Limb (tissue), 2 donors: Measurements from ENCODE around the gene CHCHD6.

ENCODE experiments used
- DNase-seq, 2 donors: peaks; one replicate each; pipeline ENCODE4 v3.0.0-alpha.2; 2016; ENCODE audit errors: extremely low spot score in 2 of 2

The CHCHD6 gene

DNA sequence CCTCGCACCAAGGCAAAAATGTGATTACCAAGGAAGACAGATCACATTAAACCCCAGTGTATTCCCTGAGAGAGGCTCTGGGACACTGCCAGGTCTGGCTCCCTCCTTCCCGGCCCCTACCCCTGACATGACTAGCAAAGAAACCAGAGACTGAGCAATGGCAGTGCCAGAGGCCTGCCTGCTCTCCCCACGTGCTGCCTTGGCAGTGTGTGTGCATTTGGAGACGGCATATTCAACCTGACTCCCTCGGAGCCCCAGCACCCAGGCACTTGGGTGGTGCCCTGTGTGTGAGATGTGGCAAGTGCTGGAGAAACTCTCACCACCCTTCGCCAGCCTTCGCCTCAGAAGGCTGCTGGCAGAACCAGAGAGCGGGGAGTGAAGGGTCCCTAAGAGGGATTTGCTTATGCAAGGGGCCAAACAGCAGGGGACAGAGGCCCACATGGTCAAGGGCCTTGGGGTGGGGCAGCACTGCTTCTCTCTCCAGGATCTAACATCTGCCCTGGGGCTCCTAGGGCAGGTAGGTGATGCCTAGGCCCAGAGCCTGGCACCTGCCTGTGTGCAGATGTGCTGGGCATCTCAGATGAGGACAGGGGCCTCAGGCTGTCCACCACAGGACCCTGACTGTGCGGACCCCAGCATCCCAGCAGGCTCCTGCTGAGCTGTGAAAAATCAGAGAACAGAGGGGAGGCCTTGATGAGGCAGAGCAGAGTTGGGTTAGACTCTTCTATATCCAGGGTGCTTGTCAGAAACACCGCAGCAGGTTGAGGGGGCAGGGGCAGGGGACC, 255.3 kb downstream of the CHCHD6 start:
- DNase-seq, result no peak

DNA sequence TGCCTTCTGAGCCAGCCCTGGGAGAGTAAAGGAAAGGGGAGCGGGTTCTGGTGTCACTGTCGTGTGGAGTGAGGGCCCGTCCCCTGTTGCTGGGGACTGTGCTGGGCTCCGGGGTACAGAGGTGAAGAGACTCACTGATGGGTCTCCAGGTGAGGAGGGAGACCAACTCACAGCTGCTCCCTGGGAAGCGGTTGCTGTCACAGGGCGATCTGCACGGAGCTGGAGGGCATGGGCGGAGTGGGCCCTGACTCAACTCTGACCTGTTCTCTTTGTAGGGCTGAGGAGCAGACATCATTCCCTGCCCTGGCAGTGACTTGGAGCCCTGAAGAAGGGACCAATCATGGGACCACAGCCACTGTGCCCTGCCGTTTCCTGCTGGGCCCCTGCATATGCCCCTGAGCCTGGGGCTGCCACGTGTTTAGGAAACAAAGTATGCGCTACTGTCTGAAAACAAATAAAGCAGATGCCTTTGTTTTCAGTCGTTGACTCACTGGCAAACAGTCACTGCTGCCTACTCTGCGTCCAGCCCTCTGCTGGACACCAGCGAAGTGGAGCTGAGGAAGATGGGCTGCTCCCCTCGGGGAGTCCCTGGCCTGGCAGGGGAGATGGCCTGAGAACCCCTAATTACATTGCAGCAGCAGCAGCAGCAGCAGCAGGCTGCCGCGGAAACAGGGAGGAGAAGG, 256.0 kb downstream of the CHCHD6 start:
- no peak for DNase-seq

DNA sequence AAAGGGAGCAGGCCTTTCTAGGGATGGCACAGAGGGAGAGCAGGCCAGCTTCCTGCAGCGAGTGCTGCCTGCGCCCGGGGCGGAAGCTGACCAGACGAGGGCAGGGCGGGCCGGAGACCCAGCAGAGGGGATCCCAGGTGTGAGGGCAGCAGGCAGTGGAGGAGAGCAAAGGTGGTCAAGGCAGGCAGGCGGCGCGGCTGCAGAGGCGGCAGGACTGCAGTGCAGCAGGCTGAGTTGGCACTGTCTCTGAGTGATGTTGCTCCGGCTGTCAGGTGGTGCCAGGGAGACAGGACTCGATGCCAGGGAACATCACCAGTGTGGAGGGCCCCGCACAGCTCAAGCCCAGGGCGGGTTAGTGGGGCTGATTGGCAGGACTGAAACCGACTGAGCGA, 256.6 kb downstream of the CHCHD6 start:
- no peak for DNase-seq

DNA sequence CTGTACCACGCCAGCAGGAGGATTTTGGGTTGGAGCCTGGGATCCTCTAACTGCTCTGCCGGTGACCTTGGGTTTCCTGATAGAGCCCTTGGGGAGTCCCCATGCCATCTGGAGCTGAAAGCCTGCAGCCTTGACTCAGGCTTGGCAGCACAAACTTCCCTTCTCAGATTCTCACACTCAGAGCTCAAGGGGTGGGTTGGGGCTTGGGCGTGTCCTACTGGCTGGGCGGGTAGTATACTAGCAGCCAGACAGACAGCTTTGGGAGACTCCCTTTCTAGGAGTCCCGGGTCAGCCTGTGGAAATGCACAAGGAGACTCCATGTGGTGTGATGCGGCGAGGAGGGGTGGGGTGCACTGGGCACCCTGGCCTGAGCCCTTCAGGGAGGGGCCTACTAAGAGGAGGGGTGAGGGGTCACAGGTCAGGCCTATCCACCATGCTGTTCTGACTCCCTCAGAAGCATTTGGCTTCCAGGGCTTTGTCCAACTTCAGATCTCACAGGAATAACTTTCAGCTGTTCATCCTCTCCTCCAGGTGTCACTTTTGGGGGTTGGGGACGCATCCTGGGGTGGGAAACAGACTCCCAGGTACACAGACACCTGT, 257.3 kb downstream of the CHCHD6 start:
- DNase-seq, result no peak

DNA sequence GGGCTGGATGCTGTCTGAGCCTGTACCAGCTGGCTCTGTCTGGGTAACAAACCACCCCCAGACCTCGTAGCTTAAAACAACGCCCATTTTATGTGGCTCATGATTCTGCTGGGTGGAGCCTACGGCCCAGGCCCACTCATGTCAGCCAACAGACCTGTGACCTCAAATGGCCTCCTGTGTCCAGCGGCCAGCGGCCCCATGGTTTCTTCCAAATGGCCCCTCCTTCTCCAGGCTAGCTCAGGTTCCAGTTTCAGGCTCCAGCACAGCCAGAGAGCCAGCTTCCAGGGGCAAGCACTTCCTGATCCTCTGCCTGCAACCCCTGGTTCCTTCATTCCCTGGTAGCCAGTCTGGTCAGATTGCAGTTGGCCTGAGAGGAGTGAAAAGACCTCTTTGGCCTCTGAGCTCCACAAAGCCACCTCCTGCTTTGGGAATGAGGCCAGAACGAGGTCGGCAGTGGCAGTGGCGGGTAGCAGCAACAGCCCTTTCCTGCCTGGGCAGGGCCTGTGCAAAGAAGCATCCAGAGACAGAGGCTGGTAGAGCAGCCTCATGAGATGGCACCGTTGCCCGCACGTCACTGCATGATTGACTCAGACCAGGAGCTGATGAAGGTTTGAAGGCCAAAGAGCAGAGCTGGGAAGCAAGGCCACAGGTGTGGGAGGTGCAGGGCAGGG, 257.9 kb downstream of the CHCHD6 start:
- no peak for DNase-seq

DNA sequence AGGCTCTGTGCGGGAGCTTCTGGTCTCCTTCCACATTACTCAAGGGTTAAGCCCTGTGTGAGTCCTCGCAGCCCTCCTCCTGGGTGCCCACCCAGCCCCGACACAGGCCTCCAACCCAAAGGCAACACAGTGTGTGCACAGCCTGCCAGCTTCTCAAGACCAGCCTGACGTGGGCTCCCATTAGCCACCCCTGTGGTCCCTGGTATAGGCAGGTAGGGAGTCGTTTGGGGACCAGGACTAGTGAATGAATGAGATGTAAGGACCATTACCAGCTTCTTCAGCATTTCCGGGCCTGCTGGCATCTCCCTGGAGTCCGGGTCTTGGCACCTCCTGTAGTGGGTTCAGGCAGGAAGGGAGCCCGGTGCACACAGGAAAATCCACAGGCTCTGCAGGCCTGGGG, 258.7 kb downstream of the CHCHD6 start:
- DNase-seq, result no peak

DNA sequence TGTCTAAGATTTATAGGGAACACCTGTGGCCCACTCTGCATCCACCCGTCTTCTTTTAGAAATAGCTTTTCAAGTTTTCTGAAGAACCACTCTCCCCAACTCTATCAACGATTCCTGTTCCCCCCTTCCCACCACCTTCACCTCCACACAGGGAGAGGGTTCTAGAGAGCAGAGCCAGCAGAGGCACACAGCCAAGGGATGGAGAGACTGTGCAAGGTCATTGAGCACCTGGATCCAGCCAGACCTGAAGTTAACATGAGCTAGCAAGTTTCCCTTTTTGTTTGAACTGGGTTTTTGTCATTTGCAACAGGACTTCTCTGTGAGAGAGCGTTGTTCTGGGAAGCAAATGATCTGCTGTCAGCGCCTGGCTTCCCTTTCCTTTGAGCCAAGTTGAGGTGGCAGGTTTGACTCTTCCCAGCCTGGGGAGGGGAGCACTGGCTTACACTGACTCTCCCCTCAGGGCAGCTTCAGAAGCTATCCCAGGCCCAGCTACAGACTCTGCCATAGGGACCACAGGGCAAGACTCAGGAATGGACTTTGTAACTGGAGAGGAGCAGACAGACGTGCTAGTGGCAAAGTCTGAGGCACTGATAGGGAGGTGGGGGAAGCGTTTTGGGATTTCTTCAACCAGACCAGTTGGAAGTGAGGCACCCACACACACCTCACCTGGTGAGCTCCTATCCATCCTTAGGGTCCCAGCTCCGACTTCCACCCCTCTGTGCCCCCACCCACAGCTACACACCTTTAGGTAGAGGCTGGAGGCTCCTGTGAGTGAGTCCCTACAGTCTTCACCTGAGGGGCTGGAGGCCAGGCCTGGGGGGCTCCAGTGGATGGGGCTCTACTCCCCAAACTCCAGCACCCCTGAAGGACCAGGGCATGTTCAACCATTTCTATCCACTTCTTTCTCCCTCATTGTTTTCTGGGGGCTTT, 259.5 kb downstream of the CHCHD6 start:
- no peak for DNase-seq

DNA sequence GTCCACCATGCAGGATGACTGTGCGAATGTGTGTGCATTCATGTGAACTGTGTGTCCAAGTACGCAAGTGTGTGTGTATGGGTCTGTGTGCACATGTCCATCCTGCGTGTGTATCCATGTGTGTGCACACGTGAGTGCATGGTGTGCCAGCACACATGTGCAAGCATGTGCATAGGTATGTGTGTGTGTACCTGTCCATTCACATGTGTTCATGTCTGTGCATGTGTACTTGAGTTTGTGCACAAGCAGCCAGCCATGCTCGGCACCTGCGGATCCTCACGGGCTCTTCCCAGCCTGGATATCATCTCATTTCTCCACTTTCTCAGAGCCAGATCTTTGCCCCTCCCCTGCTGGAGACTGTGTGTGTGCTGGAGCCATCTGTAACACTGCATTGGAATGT, 260.2 kb downstream of the CHCHD6 start:
- DNase-seq, result no peak

DNA sequence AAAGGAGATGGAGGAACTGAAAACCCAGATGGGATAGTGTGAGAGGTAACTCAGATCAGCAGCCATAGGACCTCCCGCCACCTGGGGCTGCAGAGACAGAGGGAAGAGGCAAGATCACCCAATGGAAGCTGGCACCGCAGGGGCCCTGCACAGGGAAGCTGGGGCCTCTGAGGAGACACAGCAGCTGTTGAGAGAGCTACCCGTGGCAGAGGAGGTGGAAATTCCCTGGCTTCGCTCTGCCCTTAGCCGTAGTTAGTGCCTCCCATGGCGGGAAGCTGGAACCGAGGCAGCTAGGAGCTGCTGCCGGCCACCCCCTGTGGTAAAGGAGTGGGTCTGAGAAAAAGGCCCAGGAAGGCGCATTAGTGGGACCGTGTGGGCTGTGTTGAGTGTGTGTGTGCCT, 260.9 kb downstream of the CHCHD6 start:
- DNase-seq, result no peak

DNA sequence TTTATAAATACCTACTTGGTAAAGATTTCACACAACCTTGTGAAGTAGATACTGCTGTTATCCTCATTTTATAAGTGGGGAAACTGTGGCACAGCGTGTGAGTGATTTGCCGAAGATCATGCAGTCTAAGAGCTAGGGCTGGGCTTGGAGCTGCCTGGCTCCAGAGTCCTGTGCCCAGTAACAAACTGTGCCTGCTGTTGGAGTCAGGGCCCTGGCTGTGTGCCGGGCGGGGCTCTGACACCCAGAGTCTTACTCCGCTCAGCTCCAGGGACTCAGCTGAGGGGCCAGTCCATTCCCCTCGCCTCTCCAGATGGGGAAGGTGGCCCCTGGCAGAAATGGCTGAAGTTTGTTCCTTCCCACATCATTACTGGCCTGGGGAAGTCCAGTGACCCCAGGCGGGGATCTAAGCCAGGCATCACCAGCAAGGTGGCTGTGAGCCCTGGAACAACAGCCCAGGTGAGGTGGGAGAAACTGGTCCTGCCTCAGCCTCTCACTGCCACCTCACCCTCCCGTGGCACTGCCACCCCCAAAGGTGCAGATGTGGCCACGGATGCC, 261.6 kb downstream of the CHCHD6 start:
- no peak for DNase-seq

DNA sequence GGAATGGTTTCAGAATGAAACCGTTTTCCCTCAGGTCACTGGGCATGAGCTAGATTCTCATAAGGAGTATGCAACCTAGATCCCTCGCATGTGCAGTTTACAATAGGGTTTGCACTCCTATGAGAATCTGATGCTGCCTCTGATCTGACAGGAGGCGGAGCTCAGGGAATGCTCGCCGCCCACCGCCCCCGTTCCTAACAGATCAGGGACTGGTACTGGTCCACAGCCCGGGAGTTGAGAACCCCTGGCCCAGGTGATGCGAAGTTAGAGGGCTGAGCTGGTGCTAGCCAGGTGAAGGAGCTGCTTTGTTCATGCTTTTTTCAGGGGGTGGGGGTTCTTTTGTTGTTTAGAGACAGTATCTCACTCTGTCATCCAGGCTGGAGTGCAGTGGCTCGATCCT, 263.3 kb downstream of the CHCHD6 start:
- DNase-seq, result no peak

DNA sequence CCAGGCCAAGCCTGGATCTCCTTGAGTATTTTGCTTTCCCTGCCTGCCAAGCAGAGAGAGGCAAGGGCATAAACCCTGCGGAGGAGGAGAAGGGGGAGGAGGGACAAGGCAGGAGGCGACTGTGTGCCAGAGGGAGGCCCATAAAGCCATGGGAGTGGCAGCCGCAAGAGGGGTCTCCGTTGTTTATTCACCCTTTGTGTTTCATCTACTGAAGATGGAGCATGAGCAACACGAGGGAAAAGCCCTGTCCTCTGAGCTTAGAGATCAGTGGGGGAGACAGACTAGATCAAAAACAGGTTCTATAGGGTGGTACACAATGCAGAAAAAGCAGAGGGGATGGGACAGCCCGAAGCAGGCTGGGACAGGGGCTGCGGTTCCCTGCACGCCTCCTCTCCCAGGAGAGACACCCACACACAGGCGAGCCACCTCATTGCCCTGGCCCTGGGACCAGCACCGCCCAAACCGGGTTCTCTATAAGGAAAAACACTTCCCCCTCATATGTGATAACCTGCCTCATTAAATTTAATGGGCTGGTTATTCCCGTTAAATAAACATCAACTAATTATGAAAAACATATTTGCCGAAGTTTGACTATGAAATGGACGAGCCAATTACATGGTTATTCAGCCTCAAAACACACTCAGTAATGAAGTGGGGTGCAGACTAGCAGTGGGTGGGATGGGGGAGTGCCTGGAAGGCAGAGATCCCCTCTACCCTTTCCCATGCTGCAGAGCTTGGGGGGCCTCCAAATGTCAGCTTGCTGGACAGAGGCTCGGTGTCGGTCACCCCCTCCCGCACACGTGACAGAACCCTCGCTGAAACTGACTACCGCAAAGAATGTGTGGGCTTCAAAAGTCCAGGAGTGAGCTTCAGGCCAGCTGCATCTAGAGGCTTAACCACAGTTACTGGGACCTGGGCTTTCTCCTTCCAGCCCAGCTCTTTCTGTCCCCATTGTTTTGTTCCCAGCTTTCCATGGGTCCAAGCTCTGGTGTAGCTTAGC, 264.7 kb downstream of the CHCHD6 start:
- no peak for DNase-seq

DNA sequence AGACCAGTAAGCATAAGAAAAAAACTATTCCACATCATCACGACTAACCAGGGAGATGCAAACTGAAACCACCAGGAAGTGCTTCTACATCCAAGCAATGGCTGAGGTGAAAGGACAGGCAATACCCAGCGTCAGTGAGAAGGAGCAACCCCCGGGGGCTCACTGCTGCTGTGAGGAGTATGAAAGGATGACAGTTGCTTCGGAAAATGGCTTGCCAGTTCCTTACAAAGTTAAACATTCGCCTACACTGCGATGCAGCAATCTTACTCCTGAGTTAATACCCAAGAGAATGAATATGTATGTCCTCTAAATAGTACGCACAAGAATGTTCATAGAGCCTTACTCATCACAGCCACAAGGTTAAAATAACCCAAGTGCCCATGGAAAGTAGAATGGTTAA, 265.5 kb downstream of the CHCHD6 start:
- no peak for DNase-seq

DNA sequence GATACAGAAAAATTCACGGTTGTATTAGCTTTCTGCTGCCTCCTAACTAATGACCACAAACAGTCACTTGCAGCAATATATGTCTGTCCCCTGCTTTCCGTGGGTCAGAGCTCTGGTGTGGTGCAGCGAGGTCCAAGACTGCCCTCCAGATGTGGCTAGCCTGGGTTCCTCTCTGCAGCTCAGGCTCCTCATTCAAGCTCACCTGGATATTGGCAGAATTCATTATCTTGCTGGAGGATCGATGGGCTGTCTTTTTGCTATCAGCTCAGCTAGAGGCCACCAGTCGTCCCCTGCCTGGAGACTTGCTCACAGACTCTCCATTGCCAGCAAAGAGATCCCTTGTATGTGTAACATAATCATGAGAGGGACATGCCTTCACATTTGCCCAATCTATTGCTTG, 266.1 kb downstream of the CHCHD6 start:
- DNase-seq, result no peak

DNA sequence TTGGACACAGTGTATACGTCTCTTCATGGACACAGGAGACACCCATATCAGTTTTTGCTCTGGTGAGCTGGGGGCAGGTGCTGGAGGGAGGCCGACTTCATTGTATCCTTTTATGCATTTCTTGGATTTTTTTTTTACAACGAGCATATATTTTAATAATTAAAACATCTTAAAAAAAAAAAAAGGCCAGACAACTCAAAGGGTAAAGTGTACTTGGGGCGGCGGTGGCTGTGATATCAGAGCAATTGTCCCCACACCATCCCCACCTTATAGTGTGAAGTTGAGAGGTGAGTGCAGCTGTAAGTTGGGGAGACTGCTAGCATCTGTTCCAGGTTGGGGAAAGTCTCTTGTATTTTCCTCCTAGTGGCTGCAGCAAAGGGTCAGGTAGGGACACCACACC, 266.9 kb downstream of the CHCHD6 start:
- no peak for DNase-seq

DNA sequence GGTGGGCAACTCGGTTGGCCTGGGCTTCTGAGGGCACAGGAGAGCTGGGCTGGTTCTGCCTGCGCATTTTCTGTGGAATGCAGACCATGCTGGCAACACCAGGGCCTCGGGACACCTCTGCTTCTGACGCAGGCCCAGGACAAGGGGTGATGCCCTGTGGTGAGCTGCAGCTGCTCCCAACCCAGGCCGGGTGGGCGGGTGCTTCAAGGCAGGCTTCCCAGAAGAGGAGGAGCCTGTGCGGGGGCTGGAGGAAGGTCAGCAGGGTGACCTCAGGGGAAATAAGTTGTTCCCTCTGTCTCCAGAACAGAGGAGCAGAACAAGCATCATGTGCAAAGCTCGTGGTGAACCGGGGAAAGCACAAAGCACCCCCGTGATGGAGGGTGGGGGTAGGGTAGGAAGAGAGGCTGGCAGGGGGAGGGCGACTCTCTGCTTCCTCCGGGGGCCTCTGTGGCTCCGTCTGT, 267.9 kb downstream of the CHCHD6 start:
- DNase-seq, result no peak

DNA sequence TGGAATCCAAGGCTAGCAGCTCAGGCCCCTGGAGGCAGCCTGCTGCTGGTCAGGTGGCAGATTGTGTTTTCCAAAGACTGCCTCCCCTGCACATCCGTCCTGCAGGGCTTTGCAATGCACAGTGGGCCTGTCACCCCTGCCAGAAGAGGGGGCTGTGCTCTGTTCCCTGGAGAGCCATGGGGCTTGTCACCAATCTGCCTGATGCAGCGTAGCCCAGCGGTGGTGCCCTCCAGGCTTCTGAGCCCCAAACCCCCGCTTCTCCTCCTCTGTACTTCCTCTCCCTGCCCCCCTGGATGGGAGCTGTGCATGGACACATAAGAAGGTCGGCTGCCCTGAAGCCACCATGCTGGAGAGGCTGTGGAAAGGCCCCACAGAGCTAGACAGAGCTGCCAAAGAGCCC, 268.8 kb downstream of the CHCHD6 start:
- DNase-seq, result no peak

DNA sequence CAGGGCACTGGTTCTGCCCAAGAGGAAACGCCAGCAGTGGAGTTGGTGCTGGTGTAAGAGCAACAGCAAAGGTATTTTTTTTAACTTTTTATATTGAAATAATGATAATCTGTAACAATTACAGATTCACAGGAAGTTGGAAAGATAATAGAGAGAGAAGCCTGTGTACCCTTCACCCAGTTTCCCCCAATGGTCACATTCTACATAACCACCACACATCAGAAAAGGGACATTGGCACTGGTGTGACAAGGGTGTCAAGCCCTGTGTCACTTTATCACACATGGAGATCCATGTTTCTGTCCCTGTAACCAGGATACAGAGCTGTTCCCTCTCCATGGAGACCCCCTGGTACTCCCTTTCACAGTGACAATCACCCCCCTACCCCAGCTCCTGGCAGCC, 269.8 kb downstream of the CHCHD6 start:
- DNase-seq, result no peak

DNA sequence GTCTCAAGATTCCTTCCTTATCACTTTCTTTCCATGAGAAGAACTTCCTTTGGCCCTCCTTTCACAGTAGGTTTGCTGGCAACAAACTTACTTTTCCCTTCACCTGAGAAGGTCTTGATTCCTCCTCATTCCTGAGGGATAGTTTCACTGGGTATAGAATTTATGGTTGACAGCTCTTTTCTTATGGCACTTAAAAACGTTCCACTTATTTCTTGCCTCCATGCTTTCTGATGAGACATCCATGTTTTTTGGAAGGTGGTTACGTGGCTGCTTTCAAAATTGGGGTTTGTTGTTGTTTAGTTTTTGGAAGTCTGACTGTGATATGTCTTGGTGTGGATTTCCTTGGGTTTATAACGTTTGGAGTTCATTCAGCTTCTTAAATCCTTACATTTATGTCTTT, 270.7 kb downstream of the CHCHD6 start:
- DNase-seq, result no peak

DNA sequence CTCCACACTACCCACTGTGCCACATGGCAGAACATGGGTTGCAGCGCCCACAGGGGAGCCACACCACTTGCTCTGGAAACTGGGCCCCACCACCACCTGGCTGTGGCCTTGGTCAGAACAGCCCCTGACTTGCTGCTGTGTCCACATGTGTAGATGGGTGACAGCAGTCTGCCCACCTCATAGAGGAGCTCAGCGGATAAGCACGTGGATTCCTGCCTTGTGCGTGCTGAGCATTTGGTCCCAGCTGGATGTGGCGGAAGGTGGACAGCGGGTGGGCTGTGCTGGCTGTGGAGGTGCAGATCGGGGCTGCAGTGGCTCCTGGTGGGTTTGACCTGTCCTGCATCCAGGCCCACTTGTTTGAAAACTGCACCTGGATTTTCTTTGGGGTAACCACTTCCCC, 272.9 kb downstream of the CHCHD6 start:
- DNase-seq, result no peak
